WERI-Rb-1 (cell line): ENCODE results near the gene DCTN1.

Experiments
- DNase-seq: peaks from one replicate; pipeline ENCODE4 v3.0.0-alpha.2; 2020
- H3K27ac ChIP-seq: fragments of 250-450 bp; sonication (Bioruptor Pico); 2 replicates; pipeline ENCODE4 v1.5.1; 2020; ENCODE audit warnings: mild to moderate bottlenecking, moderate library complexity
- H3K27me3 ChIP-seq: fragments of 250-450 bp; sonication (Bioruptor Pico); 2 replicates; pipeline ENCODE4 v1.5.1; 2021; ENCODE audit warnings: mild to moderate bottlenecking, low read depth, moderate library complexity; ENCODE audit not compliant: insufficient read depth, severe bottlenecking
- H3K36me3 ChIP-seq: fragments of 250-450 bp; sonication (Bioruptor Pico); 2 replicates; pipeline ENCODE4 v1.5.1; 2020; ENCODE audit warnings: mild to moderate bottlenecking, moderate library complexity
- H3K4me3 ChIP-seq: 2 replicates; pipeline ENCODE4 v1.5.1; 2011; ENCODE audit warnings: low read depth, mild to moderate bottlenecking, control low read depth, low read length
- H3K9me3 ChIP-seq: fragments of 250-450 bp; sonication (Bioruptor Pico); 2 replicates; pipeline ENCODE4 v1.5.1; 2021; ENCODE audit warnings: mild to moderate bottlenecking, moderate library complexity; ENCODE audit not compliant: severe bottlenecking
- TF ChIP-seq, protein P1 (sequence below): IDR thresholded peaks from 2 replicates; pipeline ENCODE4 v1.5.1; 2011; ENCODE audit warnings: low read depth, mild to moderate bottlenecking, control low read depth, inconsistent platforms, low read length

The DCTN1 gene

DNA sequence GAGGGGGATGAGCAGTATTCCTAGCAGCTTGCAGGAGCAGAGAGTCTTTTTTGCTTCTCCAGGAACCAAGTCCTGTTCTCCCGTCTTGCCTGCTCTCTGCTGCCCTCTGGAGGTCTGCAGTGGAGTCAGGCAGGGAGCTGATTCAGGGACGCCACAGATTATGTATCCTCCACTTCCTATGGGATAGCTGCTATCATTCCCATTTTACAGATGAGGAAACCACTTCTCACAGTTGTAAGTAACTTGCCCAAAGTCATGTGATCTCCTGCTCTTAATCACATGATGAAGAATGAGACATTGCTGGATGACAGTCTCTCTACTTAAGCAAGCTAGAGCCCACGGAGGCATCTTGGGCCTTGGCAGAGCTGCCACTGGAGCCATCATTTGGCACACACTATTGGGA, 45.2 kb downstream of the DCTN1 start:
- Histone ChIP-seq H3K27ac (no peak overlapping the region), H3K36me3 (peaks cover 12% of the 10 kb centered on the region), H3K4me3 (no peak overlapping the region), H3K9me3 (no peaks in the 10 kb centered on the region), H3K27me3 (no peaks in the 10 kb centered on the region)
- TF ChIP-seq, protein P1, sequence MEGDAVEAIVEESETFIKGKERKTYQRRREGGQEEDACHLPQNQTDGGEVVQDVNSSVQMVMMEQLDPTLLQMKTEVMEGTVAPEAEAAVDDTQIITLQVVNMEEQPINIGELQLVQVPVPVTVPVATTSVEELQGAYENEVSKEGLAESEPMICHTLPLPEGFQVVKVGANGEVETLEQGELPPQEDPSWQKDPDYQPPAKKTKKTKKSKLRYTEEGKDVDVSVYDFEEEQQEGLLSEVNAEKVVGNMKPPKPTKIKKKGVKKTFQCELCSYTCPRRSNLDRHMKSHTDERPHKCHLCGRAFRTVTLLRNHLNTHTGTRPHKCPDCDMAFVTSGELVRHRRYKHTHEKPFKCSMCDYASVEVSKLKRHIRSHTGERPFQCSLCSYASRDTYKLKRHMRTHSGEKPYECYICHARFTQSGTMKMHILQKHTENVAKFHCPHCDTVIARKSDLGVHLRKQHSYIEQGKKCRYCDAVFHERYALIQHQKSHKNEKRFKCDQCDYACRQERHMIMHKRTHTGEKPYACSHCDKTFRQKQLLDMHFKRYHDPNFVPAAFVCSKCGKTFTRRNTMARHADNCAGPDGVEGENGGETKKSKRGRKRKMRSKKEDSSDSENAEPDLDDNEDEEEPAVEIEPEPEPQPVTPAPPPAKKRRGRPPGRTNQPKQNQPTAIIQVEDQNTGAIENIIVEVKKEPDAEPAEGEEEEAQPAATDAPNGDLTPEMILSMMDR, result peak; percentile 96
- peak; percentile 88 for DNase-seq

DNA sequence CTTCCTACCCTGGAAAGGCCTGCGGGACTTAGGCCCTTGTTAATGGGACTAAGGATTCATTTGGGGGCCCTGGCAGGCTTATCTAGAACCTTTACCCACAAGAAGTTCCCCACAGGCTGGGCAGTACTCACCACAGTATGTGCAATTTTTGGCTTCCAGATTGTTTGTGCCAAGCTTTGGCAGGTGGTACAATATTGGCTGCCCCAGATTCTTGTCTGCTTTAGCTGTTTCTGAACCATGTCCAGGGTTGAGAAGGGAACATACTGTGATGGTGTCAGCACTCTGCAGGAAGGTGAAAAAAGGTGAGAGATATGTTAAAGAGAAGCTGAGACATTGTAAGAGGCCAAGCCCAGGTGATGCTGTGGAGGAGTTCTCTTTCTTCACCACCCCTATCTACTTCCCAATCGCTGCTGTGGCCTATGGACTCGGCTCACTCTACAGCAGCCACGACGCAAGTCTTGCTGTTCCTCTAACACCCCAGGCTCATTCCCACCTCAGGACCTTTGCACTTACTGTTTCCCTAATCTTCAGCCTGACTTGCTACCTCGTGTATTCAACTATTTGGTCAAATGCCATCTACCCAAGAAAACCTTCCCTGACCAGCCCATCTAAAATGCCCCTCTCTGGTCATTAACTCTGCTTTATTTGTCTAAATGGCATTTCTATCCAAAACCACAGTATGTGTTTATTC, 46.1 kb downstream of the DCTN1 start:
- TF ChIP-seq, protein P1, result no peak
- no peak for DNase-seq
- no peaks in the 10 kb centered on the region for H3K9me3 ChIP-seq
- H3K36me3 ChIP-seq, result peaks cover 18% of the 10 kb centered on the region
- H3K27ac ChIP-seq, result no peak overlapping the region
- H3K4me3 ChIP-seq, result no peak overlapping the region
- no peaks in the 10 kb centered on the region for H3K27me3 ChIP-seq

DNA sequence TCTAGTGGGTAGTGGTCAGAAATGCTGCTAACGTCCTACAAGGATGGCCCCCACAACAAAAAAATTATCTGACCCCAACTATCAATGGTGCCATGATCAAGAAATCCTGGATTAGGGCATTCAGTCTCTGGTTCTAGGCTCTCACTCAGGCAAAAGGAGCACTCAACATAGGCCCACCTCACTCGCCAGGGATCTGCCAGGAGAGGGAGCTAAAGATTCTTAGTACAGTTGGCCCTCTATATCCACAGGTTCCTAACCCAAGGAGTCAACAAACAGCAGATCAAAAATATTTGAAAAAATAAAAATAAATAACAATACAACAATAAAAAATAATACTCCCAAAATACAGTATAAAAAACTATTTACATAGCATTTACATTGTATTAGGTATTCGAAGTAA, 46.9 kb downstream of the DCTN1 start:
- Histone ChIP-seq H3K4me3 (no peak overlapping the region), H3K27ac (no peak overlapping the region), H3K27me3 (no peaks in the 10 kb centered on the region), H3K36me3 (peaks cover 18% of the 10 kb centered on the region), H3K9me3 (no peaks in the 10 kb centered on the region)
- TF ChIP-seq, protein P1, result peak; percentile 77
- peak; percentile 68 for DNase-seq

DNA sequence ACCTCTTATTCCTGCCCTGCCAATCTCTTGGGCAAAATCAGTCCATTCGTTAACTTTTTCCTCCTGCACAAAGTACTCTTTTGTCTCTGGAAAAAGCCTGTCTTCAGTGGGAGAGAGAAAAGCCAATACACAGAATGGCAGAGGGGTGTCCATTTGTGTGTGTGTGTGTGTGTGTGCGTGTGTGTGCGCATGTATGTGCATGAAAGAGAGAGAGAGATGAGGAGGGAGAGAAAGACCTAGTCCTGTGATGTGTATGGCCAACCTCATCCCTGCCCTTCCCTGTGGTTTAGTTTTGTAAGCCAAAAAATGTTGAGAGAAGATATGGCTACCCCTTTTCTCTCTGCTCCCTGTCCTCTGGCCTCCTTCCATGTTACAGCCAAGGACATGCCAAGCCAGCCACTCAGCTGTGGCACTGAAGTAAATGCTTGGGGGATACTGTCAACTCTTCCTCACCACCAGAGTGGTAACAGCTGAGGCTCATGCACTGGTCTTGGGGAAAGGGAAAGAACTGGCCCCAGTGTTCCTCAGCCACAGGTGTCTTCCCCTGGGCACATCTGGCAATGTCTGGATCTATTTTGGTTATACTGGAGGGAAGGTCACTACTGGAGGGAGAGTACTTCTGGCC, 47.4 kb downstream of the DCTN1 start:
- TF ChIP-seq, protein P1, result no peak
- Histone ChIP-seq H3K27ac (no peak overlapping the region), H3K4me3 (no peak overlapping the region), H3K27me3 (no peaks in the 10 kb centered on the region), H3K36me3 (peaks cover 18% of the 10 kb centered on the region), H3K9me3 (no peaks in the 10 kb centered on the region)
- DNase-seq, result no peak

DNA sequence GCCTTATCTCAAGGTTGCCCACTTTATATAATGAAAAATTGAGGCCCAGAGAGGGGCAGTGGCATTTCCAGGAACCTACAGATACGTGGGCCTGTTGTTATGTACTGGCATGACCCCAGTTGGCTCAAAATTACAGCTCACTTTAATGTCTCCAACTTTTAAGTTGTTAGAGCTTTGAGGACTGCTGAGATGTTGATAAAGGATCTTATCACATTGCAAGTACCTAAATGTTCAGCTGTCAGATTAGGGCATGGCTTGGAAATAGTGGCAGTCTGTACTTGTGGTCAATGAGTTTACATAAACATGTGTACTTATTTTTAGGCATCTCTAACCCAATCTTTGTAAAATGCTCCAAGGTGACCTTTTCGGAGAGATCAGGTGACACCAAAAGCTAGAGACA, 51.5 kb downstream of the DCTN1 start:
- H3K36me3 ChIP-seq, result peaks cover 19% of the 10 kb centered on the region
- no peak overlapping the region for H3K4me3 ChIP-seq
- TF ChIP-seq, protein P1, result no peak
- no peaks in the 10 kb centered on the region for H3K9me3 ChIP-seq
- H3K27me3 ChIP-seq, result no peaks in the 10 kb centered on the region
- no peak overlapping the region for H3K27ac ChIP-seq
- DNase-seq, result no peak
